ENCODE results near the gene CBFA2T2.

Gene CBFA2T2

DNA sequence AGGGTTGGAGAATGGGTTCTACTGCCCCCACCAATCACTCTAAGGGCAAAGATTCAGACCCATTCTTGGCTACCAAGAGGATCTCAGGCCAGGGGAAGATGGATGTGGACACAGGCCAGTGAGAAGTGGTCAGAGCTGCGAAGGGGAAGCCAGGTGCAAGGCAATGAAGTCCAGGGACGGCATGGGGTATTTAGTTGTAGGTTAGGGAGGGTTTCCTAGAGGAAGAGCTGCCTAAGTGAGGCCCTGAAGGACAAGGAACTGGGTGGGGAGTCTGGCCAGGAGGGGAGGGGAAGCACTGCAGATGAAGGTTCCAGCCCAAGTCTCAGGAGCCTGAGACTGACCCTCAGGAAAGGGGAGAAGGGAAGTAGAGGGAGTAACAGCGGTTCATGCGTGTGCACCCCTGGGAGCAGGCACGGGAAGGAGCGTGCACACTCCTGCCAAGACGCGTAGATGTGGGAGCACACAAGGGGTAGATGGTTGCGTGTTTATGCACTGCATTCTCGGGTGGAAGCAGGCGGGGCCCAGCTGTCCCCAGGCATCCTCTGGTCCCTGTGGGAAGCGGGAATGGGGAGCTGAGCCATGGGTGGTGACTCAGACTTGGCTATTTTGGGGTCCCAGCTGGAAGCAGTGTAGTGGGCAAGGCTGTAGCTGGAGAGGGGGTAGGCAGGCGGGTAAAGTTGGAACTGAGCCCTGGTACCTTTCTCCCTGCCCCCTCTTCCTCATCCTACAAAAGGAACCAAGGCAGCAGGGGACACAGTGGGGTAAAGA is 180.2 kb downstream of the CBFA2T2 start:
- DNase-seq: no peak

DNA sequence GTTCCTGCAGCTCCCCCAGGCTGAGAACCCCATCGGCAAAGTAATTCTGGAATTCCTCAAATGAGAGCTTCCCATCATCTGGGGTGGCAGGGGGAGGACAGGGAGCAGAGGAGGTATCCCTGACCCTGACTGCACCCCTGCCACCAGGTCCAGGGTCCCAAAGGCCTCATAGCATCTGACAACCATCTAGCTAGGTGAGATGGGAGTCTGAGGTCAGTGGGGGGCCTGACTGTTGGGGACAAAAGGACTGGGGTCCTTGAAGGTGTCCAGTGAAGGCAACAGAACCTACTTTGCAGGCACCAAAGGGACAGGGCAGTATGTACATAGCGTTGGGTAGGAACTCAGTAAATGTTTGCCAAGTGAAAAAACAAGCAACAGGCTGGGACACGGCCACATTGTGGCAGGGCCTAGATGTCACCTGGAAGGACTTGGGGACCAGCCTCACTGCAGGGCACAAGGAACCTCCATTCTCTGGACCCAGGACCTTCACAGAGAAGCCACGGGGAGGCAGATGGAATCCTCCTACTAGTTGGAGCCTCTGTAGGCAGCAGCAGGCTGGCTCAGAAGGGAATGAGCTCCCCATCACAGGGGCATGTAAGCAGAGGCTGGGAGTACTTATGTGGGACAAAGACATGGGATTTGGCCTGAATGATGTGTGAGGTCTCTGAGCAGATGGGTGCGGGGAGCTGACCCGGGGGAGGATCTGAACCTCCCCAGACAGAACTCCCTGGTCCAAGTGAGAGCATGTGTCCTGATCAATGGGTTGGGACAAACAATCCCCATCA is 181.0 kb downstream of the CBFA2T2 start:
- DNase-seq: no peak

- DNase-seq: no peak
These were observed 181.8 kb downstream of the CBFA2T2 start for GRCh38 chr20:33671573-33672288.

GRCh38 chr20:33672426-33673113 is 182.7 kb downstream of the CBFA2T2 start:
- DNase-seq: no peak

GRCh38 chr20:33673114-33673409 is 183.2 kb downstream of the CBFA2T2 start:
- DNase-seq: no peak

GRCh38 chr20:33673410-33674293 is 183.8 kb downstream of the CBFA2T2 start:
- DNase-seq: no peak

DNA sequence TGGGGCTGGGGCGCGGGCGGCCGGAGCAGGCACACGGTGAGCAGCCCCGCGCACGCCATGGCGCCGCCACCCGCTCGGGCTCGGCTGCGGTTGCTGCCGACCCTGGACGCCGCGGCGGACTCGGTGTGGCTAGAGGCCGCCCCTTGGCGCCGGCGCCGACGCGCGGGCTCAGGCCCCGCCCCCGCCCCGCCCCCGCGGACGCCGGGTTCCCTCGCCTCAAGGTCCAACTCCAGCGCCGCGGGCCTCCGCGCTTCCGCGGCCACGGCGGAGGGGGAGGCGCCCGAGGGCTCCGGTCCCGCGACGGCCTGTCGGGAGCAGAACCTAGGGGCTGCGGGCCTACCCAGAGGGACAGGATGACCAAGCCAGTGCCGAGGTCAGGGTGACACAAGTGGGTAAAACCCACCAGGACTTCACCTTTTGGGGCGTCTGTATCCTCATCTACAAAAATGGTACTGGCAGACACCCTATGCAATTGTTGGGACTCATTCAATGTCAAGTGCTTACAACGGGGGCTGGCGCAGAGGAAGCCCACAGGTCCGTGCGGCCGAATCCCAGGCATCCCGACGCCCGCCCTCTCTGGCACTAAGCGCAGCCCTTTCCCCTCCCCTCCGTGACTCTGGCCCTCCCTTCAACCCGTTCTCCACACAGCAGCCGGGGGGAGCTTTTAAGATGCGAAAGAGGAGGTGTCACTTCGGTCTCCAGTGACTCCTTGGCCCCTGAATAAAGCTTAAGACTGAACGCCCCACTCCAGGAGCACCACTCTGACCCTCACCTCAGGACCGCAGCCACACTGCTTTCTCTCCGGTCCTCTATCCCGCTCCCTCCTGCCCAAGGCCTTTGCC is 184.6 kb downstream of the CBFA2T2 start, which contains the start of gene NECAB3:
TSS of gene NECAB3 (minus strand) at position 135 of the 842 bp plus-strand sequence. CDS start at position 59, 76 bp downstream.
- no peak for DNase-seq

- no peak for DNase-seq
These were observed 185.5 kb downstream of the CBFA2T2 start for GRCh38 chr20:33675136-33675959.

- no peak for DNase-seq
These were observed 186.2 kb downstream of the CBFA2T2 start for GRCh38 chr20:33676121-33676520.

GRCh38 chr20:33676652-33677645 is 187.1 kb downstream of the CBFA2T2 start:
- no peak for DNase-seq

DNA sequence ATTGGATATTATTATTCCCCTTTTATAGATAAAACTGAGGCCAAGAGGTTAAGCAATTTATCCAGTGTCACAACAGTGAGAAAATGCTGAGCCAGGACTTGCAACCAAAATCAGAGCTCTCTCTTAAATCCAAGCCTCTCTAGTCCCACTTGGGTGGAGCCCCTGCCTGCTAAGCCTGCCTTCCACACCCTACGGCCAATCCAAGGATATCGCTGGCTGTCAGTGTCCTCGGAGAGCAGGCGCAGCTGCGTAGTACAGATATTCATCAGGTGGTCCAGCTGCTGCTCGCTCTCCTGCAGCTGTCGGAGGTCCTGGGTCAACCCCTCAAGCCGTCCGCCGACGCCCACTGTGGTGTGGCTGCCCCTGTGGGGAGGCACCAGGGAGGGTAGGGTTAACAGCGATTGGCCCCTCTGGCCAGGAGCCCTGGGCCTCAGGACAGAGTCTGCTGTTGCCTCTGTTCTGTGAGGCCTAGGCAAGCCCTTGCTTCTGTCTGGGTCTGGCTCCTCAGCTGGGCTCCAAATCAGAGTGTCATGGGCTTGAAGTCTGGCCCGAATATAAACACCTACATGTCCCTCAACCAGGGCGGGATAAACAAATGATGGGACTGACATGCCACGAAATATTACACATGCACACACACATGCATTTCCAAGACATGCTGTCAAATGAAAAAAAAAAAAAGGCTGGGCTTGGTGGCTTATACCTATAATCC is 188.3 kb downstream of the CBFA2T2 start:
- no peak for DNase-seq

GRCh38 chr20:33679758-33680485 is 190.0 kb downstream of the CBFA2T2 start:
- no peak for DNase-seq

DNA sequence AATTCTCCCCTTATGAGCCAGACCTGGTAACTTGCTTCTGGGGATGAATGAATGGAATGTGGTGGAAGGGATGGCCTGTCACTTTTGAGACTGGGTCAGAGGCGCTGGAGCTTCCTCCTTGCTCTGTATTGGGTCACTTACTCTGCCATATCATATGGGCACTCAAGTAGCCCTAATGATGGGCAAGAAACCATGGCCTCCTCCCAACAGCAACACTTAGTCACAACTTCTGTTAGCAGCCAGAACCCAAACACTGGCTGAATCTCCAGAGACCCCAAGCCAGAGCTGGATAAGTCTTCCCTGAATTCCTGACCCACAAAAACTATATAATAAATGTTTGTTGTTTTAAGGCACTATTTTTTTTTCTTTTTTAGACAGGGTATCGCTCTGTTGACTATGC is 190.8 kb downstream of the CBFA2T2 start:
- DNase-seq: no peak

GRCh38 chr20:33681288-33681687 is 191.4 kb downstream of the CBFA2T2 start:
- no peak for DNase-seq

- DNase-seq: no peak
These were observed 191.9 kb downstream of the CBFA2T2 start for GRCh38 chr20:33681728-33682353.

- DNase-seq: no peak
These were observed 194.8 kb downstream of the CBFA2T2 start for GRCh38 chr20:33684533-33685327.

Data from DMS79 (cell line).